ENCODE data around the gene TBC1D8. TPM values are rescaled to one million over a fixed set of nuclear protein-coding genes. Genes with fewer than 3 reads are reported as not detected.

The TBC1D8 gene
- total and polyA plus RNA-seq, 4 donors = 10.4 to 38.6 (median 13.4) TPM

GRCh38 chr2:100967716-100968115 is 183.5 kb downstream of the TBC1D8 start:
- no peak for DNase-seq (ENCODE audit: low spot score)
- WGBS = 81% methylated on average over 8 of the region's 8 CpGs

More at GRCh38 chr2:100967716-100968115, 183.5 kb downstream of the TBC1D8 start:
- TF ChIP-seq YY1 (IDR thresholded peaks at IDR 0.05) (no peak), FOXA2 (IDR thresholded peaks at IDR 0.05) (no peak), MAX (IDR thresholded peaks at IDR 0.05) (no peak), ZBTB33 (IDR thresholded peaks at IDR 0.05) (no peak), JUND (IDR thresholded peaks at IDR 0.05) (no peak), HNF4G (IDR thresholded peaks at IDR 0.05) (no peak), GABPA (IDR thresholded peaks at IDR 0.05 in 1 of 2, conservative IDR thresholded peaks at IDR 0.05 in 1 of 2) (no peak), FOXA1 (IDR thresholded peaks at IDR 0.05) (no peak), CTCF (IDR thresholded peaks at IDR 0.05; ENCODE audit: low read depth, low read length, missing input control) (no peak), TAF1 (conservative IDR thresholded peaks at IDR 0.05) (no peak), RXRA (IDR thresholded peaks at IDR 0.05) (no peak), ATF3 (IDR thresholded peaks at IDR 0.05) (no peak), SP1 (IDR thresholded peaks at IDR 0.05) (no peak), HNF4A (conservative IDR thresholded peaks at IDR 0.05) (no peak), NR2F2 (IDR thresholded peaks at IDR 0.05) (no peak), EGR1 (IDR thresholded peaks at IDR 0.05; ENCODE audit: low read depth in 2 of 2) (no peak), RAD21 (IDR thresholded peaks at IDR 0.05) (no peak)
- TF ChIP-seq, protein P1, sequence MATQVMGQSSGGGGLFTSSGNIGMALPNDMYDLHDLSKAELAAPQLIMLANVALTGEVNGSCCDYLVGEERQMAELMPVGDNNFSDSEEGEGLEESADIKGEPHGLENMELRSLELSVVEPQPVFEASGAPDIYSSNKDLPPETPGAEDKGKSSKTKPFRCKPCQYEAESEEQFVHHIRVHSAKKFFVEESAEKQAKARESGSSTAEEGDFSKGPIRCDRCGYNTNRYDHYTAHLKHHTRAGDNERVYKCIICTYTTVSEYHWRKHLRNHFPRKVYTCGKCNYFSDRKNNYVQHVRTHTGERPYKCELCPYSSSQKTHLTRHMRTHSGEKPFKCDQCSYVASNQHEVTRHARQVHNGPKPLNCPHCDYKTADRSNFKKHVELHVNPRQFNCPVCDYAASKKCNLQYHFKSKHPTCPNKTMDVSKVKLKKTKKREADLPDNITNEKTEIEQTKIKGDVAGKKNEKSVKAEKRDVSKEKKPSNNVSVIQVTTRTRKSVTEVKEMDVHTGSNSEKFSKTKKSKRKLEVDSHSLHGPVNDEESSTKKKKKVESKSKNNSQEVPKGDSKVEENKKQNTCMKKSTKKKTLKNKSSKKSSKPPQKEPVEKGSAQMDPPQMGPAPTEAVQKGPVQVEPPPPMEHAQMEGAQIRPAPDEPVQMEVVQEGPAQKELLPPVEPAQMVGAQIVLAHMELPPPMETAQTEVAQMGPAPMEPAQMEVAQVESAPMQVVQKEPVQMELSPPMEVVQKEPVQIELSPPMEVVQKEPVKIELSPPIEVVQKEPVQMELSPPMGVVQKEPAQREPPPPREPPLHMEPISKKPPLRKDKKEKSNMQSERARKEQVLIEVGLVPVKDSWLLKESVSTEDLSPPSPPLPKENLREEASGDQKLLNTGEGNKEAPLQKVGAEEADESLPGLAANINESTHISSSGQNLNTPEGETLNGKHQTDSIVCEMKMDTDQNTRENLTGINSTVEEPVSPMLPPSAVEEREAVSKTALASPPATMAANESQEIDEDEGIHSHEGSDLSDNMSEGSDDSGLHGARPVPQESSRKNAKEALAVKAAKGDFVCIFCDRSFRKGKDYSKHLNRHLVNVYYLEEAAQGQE (IDR thresholded peaks at IDR 0.05) = no peak
- no peak overlapping the region for H3K4me3 ChIP-seq (ENCODE audit: low read depth in 1 of 3, low read length in 3 of 3)
- H3K36me3 ChIP-seq (ENCODE audit: control insufficient read depth in 4 of 4, insufficient read depth in 3 of 4, low read depth in 1 of 4, low read length in 3 of 4) = peaks cover 0 to 17% (median 9%) of the 10 kb centered on the region in 4 donors
- no peaks in the 10 kb centered on the region for H3K9me3 ChIP-seq (ENCODE audit: control insufficient read depth in 4 of 4, low read length in 3 of 4)
- no peak overlapping the region for H3K9ac ChIP-seq (ENCODE audit: low read depth in 1 of 2, low read length in 2 of 2)
- no peaks in the 10 kb centered on the region for H3K4me1 ChIP-seq (ENCODE audit: control insufficient read depth in 4 of 4, insufficient read depth in 4 of 4, low read length in 3 of 4)
- H3K27ac ChIP-seq (ENCODE audit: low read depth in 1 of 2, low read length in 2 of 2) = no peak overlapping the region
- no peaks in the 10 kb centered on the region for H3K27me3 ChIP-seq (ENCODE audit: control insufficient read depth in 4 of 4, insufficient read depth in 4 of 4, low read length in 3 of 4)
